MV-4-11 (cell line): ENCODE results near the gene OVAAL.
A peak's percentile ranks its signal among the peaks of the same experiment; 100 is the strongest.

ENCODE experiments used
- DNase-seq: peaks from one replicate; lab custom pipeline; 2025; lab: John Stamatoyannopoulos, UW

OVAAL gene

DNA sequence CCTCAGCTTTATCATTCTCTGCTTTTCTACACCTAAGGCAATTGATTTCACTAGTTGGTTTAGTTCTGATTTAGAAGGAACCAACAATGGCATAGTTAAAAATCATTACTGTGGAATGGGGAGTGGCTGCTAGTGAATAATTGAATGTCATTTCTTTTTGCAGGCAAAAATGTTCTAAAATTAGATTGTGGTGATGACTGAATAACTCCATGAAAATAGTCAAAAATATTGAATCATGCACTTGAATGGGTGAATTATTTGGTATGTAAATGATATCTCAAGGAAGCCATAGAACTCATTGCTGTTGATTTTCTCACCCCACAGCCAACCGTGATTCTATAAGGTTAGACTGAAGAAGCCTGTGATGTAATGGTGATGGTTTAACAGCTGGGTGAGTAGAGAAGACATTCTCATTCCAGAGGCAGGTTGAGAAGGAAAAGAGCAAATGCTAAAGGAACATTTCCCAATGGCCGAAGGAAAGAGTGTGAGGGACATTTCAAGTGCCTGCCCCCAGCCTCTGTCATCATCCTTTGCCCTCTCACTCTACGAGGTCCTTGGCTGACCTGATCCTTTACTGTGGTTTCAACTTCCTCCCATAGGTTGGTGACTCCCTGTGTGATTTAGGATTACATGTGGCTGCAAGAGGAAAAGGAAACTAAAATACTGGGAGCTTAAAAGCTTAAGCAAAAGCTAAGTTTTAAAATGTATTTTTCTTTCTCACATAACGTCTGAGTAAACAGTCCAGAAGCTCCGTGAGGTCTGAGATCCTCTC is 12.5 kb downstream of the OVAAL start:
- peak; percentile 95 for DNase-seq

DNA sequence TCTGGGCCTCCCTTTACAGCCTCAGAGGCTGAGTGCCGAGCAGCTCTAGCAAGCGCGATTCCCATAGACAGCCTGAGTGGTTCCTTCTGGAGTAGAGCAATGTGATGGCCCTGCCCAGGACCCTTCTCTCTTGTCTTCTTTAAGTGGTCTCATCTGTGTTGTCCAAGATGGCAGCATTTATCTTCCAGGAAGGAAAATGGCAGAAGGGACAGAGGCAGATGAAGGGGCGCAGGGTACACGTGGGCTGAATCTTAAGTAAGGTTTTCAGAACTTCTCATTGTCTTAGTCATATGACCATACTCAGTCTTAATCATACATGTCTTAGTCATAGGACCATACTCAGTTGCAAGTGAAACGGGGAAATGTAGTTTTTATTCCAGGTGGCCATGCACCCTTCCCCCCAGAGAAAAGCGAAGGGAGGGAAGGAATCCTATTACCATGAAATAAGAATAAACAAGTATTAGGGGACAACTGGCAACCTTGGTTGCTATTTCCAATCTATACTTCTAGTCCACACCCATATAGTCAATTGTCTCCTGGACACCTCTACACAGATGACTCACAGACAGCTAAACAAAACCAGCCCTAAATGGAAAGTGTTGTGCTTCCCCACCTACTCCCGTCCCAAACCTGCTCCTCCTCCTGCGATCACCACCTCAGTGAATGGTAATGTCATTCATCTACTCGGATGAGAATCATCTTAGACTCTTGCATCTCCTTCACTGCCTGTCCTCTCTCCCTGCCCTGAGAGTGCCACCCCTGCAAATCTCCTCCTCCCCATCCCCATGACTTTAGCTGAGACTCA is 13.3 kb downstream of the OVAAL start:
- DNase-seq = peak; percentile 75

DNA sequence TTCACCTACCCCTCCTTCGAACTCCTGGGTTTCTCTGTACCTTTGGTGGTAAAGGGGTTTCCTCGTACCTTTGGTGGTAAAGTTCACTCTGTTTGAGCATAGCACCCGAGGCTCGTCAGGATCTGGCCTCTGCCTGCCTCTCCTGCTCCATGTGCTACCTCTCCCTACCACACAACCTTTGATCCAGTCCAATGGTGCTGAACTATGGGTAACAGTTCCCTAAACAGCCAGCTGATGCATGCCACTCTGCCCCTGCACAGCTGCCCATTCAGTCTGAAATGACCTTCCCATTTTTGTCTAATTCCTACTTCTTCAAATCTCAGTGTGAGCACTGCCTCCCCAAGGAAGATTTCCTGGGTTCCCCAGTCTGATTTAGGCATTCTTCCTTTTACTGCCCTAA is 14.0 kb downstream of the OVAAL start:
- DNase-seq = no peak

DNA sequence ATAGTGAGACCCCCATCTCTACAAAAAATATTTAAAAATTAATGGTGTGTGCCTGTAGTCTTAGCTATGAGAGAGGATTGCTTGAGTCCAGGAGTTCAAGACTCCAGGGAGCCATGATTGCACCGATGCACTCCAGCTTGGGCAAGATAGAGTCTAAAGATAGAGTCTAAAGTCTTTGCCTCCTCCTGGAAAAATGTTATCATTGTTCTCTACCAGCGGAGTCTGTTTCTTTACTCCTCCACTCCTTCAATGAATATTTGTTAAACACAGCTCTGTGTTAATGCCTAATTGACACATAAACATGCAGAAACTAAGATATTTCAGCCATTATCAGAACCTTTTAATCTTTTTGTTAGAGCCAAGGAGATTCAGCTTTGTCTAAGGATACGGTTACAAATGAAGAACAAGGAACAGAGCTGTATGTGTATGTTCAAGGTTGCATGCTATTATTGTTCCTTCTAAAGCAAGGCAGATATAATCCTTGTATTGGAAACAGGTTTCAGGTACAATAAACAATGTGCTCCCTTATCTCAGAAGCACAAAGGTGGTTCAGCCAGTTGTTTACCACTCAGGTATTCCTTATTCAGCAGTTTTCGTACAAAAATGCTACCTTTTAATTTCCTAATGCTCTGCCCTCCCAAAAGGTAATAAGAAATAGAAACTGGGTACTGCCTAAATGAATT is 15.4 kb downstream of the OVAAL start:
- no peak for DNase-seq

DNA sequence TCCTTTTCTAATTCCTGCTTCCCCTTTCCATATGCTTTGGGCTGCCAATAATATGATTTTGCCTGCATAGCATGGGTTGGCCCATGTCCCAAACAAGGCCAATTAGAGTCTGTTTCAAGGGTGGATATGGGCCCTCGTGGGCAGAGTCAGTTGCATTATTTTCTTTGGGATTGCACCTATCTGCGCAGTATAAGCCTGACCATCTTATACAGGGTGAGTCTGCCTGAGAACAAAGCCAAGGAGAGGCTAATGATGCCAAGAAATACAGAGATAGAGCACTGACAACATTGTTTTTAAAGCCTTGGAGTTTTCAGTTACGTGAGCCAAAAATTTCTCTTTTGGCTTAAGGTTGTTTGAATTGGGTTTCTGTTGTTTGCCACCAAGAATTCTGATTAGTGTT is 18.6 kb downstream of the OVAAL start:
- DNase-seq = no peak

DNA sequence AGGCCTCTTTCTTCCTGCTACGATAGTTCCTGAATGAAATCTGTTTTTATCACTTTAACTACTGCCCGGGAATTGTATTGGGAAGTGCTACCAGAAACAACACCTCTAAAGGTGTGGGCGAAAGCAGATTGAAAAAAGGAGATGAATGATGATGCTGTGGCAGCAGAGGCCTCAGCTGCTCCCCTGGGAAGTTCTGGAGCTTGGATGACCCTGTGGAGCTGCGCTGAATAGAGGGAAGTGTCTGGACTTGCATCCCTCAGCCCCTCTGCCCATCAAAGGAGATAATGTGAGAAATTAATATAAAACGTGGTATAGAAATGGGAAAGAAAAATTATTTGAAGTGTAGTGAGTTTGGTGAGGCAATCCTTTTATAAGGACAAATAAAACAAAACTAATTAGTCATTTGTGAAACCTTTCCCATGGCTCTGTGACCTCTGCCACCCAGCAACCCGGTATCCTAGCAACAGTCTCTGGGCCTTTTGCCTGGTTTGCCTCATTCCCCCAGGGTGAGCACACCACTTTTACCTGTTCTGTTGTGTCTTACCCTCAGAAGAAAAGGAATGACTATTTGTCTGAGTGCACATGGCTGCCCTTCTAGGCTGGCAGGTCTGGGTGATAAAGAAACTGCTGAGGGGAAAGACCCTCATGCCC is 21.3 kb downstream of the OVAAL start:
- no peak for DNase-seq

DNA sequence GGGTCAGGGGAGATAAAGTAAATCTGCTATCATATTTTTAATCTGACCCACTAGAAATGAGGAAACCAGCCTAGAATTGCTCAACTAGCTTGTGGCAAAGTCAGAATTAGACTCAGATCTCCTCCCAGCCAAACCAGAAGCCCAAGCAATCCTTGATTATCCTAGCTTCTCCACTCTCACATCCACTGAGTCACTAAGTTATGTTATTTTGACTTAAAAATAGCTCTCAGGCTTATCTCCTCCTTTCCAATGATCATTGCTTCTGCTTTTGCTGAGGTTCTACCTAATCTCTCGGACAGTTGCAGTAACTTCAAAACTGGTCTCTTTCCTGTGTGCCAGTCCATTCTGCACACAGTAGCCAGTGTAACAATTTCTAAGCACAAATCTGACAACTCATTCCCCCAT is 22.9 kb downstream of the OVAAL start:
- peak; percentile 98 for DNase-seq

DNA sequence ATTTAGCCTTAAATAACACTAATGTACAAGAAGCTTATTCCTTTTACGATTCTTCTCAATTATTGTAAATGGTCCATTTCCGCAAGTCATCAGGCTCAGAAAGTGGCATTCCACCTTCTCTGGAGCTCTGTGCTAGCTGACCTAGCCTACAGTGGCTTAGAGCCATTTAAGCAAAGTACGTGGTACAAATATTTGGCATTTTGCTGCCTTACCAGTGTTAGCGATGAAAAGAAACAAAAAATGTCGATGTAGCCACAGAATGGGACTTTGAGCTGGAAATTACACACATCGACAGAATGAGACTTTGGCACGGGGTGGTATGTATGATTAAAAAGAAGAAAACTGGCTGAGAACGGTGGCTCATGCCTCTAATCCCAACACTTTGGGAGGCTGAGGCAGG is 26.1 kb downstream of the OVAAL start:
- DNase-seq = no peak

DNA sequence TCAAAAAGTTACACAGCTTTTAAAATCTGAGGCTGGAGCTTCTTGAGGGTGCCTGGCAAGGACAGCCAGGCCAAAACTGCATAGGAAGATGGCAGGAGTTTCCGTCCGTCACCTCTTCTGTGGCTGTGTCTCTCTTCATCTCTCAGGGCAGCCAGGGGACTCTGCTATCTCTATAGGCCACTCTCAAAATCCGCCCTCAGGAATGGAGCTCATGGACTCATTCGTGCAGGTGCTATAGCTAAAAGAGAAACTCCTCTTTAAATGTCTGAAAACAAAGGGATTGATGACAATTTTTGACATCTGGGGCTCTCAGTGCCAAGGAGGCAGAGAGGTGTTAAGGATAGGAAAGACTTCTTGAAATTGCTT is 27.2 kb downstream of the OVAAL start:
- no peak for DNase-seq

DNA sequence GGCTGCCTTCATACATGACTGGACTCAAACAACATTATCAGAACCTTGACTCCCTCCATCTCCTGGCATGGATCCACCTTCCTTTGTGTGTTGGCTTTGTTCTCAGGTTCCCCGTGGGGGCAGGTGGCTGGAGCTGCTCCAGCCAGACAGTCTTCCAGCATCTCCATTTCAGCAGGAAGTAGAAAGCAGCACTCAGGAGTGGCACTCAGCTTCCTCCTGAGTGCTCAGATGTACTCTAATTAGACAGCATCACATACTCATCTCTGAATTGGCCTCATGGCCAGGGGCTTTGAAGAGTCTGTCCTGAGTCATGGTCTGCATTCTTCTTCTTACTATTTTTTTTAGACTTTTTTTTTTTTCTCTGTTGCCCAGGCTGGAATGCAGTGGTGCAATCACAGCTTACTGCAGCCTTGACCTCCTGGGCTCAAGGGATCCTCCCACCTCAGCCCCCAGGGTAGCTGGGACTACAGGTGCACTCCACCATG is 27.9 kb downstream of the OVAAL start:
- DNase-seq = no peak

DNA sequence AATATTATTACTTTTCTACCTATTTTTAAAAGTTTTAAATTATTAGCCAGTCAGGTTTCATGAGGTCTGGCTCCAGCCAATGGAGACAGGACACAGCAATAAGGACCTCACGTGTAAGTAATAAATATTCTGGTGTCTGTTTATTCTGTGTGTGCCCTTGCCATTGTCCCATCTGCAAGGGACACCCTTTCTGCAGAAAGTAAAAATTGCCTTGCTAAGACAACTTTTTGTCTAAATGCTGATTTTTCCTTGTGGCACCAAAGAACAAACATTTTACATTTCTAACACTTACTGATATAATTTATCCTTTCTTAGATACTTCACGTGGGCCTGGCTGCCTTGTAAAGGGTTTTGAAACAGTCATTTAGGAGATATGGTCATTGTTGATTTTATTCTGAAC is 29.4 kb downstream of the OVAAL start:
- no peak for DNase-seq

DNA sequence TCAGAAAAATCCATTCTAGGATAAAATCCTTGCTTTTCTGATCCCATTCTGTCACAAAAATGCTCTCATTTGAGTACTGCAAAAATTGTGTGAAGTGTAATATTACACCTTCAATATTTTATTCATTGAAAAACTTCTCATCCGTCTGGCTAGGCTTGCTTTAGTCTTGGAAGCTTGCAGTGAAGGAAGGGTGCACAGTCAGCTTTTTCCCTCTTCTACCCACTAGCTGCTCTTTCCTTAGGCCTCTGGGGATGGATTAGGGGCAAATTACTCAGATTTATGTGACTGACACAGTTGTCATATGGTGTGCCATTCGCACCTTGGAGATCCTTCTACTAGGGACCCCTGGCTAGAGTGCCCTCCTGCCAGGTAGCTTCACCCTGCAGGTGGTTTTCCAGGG is 32.1 kb downstream of the OVAAL start:
- DNase-seq = no peak

DNA sequence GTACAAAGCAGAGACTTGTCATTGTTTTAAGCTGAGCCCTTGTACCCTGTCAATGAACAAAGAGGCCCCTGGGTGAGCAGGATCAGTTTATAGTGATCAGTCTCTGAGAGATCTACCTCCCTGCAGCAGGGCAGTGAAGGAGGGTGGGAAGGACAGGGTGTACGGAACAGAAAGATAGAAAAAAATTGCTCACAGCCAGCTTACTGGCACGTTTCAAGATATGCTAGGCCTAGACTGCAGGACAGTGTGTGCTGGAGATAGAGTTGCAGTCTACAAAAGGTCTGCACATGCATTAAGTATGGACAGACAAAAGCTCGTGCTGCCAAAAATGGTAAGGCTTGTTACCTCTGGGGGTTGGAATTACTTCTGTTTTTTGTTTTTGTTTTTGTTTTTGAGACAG is 34.6 kb downstream of the OVAAL start:
- DNase-seq = no peak

DNA sequence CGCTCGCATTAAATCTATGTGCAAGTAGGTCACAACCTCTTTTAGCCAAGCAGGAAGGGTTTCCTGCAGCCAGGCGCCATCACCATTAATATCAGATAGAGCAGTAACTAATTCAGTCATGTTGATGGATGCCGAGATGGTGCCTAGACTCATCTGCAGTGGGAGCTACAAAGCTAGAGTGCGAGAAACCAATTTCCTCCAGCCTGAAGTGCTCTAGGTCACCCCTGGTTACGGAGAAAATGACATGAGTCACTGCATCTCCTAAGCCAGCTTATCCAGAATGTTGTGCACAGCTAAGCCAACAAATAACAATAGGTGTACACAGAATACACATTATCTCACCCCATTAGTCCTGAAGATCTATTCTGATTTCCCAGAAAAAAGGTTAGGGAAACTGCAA is 36.0 kb downstream of the OVAAL start:
- DNase-seq = no peak

DNA sequence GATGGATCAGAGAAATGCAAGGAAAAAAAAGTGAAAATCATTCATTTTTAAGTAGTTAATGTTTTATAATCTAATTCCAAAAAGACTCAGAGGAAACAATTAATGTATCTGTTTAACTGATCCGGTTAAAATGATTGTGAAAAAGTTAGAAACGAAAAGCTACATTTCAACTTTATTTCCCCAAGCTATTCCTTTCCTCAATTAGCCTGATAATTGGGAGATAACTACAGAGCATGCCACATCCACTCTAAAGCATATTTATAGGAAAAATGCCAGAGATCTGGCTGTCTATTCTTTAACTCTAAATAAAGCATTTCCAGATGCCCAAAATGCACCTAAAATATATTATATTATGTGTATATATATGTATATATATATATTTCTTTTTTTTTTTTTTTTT is 37.2 kb downstream of the OVAAL start:
- no peak for DNase-seq

DNA sequence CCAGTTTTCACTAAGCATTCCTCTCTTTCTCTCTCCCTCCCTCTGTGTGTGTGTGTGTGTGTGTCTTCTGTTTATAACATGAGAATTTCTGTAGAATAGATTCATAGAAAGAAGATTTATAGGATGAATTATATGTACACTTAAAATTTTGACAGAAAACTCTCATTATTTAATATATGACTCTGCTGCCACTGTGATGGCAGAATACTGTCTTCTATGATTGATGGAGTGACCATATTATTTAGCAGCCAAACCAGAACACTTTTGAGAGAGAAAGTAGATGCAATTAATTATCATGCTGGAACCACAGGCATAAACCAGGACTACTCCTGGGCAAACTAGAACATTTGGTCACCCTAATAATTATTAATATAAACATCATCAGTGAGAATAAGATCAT is 38.8 kb downstream of the OVAAL start:
- DNase-seq = no peak

DNA sequence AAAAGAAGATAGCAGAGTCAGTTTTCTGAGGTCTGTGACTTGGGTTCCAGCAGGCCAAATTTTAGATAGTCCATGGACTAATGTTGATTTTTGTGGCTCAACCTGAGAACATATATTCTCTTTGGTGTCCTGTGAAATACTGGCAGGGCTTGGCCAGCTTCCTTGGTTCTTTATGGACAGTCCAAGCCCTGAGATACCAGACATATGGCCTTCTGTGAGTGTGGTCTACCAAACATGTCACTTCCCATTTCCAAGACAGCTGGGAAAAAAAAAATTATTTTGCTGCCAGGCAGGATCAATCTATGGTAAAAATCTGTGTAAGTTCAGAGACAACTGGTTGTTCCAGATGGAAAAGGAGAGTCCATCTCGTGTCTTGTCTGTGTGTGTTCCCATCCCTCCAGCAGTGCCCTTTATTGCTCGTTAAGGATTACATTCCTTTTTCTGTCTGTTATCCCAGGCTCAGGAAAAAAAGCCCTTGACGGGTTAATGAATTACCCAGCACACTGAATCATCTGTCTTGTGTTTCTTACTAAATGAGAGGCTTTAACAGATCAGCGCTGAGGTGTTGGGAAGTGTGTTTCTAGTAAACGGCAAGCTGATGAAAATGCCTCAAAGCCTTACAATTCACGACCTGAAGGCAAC is 39.7 kb downstream of the OVAAL start:
- DNase-seq = peak; percentile 14

DNA sequence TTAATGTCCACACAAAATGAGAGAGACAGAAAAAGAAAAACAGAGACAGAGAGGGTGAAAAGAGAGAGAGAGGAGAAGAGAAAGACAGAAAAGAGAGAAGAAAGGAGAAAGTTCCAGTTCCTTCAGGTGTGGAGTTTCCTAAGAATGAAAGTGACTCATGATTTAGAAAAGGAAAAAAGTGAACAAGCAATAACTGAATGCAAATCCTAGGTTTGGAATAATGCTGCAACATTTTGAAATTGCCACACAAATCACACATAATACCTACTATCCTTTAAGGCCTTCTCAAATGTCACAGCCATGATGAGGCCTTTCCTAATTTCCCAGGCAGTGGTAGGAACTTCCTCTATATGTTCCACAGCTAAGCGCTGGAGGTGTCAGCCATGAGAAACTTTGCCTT is 41.6 kb downstream of the OVAAL start:
- no peak for DNase-seq

DNA sequence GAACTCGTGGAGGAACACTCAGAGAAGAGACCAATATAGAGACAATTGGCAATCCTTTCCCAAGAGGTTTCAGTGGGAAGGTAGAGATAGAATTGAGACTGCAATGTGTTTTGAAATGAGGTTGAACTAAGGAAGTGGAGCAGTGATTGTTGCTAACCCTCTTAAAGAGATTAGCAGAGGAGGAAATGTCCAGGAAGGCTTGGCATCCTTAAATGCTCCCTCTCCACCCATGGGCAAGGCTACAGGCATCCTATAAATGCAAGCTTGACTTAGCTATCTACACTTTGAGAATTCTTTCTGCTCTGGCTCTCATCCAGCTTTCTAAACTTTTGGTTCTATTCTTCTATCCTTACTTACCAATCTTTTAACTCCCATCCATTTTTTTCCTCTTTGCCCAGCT is 42.7 kb downstream of the OVAAL start:
- DNase-seq = no peak

DNA sequence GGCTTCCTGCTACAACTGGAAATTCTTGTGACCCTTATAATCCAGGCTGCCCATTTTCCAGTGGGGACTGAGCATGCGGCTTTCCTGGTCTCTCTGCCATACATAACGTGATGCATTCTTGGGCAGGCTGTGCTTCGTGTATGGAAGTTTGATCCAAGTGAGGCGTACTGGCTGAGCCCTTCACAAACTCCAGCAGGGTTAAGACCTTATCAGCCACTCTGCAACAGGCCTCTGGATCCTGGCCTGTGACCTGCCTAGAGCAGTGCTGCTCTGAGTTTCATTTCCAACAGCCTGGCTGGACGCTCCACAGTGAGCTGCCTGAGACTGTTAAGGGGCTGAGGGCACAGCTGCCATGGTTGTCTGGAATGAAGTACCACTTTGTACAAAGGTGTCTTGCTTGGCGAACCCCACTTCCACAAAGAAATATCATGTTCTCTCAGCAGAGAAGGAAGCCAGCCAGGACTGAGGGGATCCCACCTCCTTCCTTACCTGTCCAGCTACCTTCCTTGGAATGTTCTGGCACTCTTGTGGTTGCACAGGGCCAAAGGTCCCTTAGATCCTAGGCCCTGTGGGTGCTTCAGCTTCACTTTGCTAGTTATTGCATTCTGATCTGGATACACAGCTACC is 44.6 kb downstream of the OVAAL start:
- no peak for DNase-seq

DNA sequence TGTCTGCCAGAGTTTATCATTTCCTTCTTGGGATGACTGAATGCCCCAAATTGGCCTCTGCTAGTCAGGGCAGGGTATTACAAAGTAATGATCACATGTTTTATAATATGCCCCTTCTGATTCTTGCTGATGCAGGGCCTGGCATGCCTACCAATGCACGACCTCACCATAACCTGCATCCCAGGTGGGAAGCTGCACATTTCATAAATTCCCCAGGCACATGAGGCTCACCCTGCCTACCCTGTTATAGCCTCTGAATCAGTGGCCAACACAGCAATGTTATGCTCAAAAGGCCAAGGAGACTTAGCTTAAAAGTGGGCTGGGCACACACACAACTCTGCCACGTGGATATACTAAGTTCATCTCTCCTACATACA is 45.1 kb downstream of the OVAAL start:
- no peak for DNase-seq

DNA sequence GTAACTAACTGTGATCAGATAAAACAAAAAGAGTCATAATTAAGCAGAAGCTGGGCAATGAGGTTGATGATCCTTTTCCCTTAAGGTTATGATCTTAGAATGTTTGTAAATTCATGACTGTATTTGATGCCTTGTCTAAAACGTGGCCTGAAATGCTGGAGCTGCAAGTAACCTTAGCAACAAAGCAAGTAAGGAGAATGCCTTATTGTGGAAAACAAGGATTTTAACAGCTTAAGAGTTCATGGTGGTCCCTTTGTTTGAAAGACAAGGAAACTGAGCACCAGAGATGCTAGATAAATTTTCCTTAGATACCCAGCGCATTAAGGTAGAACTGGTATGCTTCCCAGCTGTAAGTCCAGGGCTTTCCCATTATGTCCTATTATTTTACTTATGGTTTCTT is 47.4 kb downstream of the OVAAL start:
- DNase-seq = no peak
